ENCODE results near the gene DAB2IP.

DNA sequence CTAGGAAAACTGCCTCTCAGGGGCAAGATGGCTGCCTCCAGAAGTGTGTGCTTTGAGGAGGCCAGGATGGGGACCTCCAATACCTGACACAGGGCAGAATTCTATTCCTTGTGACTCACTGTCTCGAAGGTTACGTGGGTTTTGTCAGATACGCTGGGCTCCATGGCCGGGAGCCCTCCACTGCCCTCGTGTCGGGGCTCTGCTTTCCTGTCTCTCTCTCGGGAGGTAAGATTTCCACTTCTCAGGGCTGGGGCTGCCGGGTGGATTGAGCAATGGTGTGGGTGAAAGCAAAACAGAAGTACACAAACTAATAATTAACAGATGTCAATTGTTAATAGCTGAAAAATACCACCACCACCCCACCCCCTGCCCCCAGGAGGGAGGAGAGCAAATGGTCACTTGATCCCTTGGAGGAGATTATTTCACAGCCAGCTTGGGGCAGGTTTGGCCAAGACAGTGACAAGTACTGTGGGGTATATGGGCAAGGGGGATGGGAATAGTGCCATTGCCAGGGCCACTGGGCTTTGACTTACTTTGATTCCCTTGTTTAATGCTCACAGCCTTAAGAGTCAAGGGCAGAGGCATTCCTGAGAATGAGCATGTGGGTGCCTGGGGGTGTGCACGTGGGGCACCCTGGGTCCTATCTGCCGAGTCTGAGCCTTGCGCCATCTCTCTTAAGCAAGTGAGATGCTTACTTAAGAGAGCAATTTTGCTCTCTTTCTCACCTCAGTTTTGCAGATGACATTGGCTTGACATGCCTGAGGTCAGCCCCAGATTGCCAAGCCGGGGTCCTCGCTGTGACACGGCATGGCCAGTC is 28.8 kb upstream of the DAB2IP start:
- TF ChIP-seq, protein P1, sequence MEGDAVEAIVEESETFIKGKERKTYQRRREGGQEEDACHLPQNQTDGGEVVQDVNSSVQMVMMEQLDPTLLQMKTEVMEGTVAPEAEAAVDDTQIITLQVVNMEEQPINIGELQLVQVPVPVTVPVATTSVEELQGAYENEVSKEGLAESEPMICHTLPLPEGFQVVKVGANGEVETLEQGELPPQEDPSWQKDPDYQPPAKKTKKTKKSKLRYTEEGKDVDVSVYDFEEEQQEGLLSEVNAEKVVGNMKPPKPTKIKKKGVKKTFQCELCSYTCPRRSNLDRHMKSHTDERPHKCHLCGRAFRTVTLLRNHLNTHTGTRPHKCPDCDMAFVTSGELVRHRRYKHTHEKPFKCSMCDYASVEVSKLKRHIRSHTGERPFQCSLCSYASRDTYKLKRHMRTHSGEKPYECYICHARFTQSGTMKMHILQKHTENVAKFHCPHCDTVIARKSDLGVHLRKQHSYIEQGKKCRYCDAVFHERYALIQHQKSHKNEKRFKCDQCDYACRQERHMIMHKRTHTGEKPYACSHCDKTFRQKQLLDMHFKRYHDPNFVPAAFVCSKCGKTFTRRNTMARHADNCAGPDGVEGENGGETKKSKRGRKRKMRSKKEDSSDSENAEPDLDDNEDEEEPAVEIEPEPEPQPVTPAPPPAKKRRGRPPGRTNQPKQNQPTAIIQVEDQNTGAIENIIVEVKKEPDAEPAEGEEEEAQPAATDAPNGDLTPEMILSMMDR (IDR thresholded peaks at IDR 0.05) = no peak
- TF ChIP-seq POLR2A (IDR thresholded peaks at IDR 0.05) = no peak
- no peak for TF ChIP-seq EP300 (IDR thresholded peaks at IDR 0.05)
- TF ChIP-seq POLR2AphosphoS5 (IDR thresholded peaks at IDR 0.05) = no peak

All from upper lobe of left lung (tissue), 4 donors.